ENCODE results near the gene ADGRV1.
"Not testable (repeated sequence)": the region's sequence is repeated elsewhere in the genome, so short reads cannot be mapped to it uniquely, and the experiment has no call there.

The ADGRV1 gene

GRCh38 chr5:90967443-90967842 lies 408.8 kb downstream of the ADGRV1 start:
- no peak overlapping the region for H3K4me3 ChIP-seq (ENCODE audit: insufficient read depth, low read length, poor library complexity, severe bottlenecking)
- H3K4me2 ChIP-seq (ENCODE audit: low read depth, low read length, poor library complexity, severe bottlenecking) = no peak overlapping the region
- no peaks in the 10 kb centered on the region for H3K9me2 ChIP-seq (replicated peaks; ENCODE audit: insufficient read depth, low read length)
- no peaks in the 10 kb centered on the region for H3K79me2 ChIP-seq (ENCODE audit: insufficient read depth, low read length)
- H3K9ac ChIP-seq (ENCODE audit: low read length) = no peak overlapping the region
- H4K20me1 ChIP-seq (ENCODE audit: low read depth, low read length) = no peaks in the 10 kb centered on the region
- no peaks in the 10 kb centered on the region for H3K9me3 ChIP-seq (ENCODE audit: insufficient read depth, low read length)
- H3F3A ChIP-seq (ENCODE audit: insufficient read depth) = no peaks in the 10 kb centered on the region
- no peak overlapping the region for H3K27ac ChIP-seq (ENCODE audit: low read depth, low read length)
- H3K36me3 ChIP-seq (ENCODE audit: low read length) = no peaks in the 10 kb centered on the region
- no peaks in the 10 kb centered on the region for H3K27me3 ChIP-seq (ENCODE audit: low read length)
- TF ChIP-seq CTCF (IDR thresholded peaks at IDR 0.05; ENCODE audit: insufficient read depth, low read length, poor library complexity, severe bottlenecking) (no peak), EZH2phosphoT487 (conservative IDR thresholded peaks at IDR 0.05; ENCODE audit: low read length) (no peak)
- H2AFZ ChIP-seq (ENCODE audit: low read depth, low read length, severe bottlenecking) = no peak overlapping the region

GRCh38 chr5:90967851-90968250 lies 409.3 kb downstream of the ADGRV1 start:
- Histone ChIP-seq H3F3A (ENCODE audit: insufficient read depth) (no peaks in the 10 kb centered on the region), H3K4me2 (ENCODE audit: low read depth, low read length, poor library complexity, severe bottlenecking) (no peak overlapping the region), H3K4me3 (ENCODE audit: insufficient read depth, low read length, poor library complexity, severe bottlenecking) (no peak overlapping the region), H3K27ac (ENCODE audit: low read depth, low read length) (no peak overlapping the region), H3K79me2 (ENCODE audit: insufficient read depth, low read length) (no peaks in the 10 kb centered on the region), H3K36me3 (ENCODE audit: low read length) (no peaks in the 10 kb centered on the region), H2AFZ (ENCODE audit: low read depth, low read length, severe bottlenecking) (no peak overlapping the region), H3K9me2 (replicated peaks; ENCODE audit: insufficient read depth, low read length) (no peaks in the 10 kb centered on the region), H3K9ac (ENCODE audit: low read length) (no peak overlapping the region), H3K27me3 (ENCODE audit: low read length) (no peaks in the 10 kb centered on the region), H3K9me3 (ENCODE audit: insufficient read depth, low read length) (no peaks in the 10 kb centered on the region), H4K20me1 (ENCODE audit: low read depth, low read length) (no peaks in the 10 kb centered on the region)
- TF ChIP-seq CTCF (IDR thresholded peaks at IDR 0.05; ENCODE audit: insufficient read depth, low read length, poor library complexity, severe bottlenecking) (no peak), EZH2phosphoT487 (conservative IDR thresholded peaks at IDR 0.05; ENCODE audit: low read length) (no peak)

GRCh38 chr5:90968319-90968718 lies 409.7 kb downstream of the ADGRV1 start:
- no peaks in the 10 kb centered on the region for H3F3A ChIP-seq (ENCODE audit: insufficient read depth)
- H3K36me3 ChIP-seq (ENCODE audit: low read length) = no peaks in the 10 kb centered on the region
- no peak overlapping the region for H3K4me2 ChIP-seq (ENCODE audit: low read depth, low read length, poor library complexity, severe bottlenecking)
- no peak overlapping the region for H3K27ac ChIP-seq (ENCODE audit: low read depth, low read length)
- TF ChIP-seq CTCF (IDR thresholded peaks at IDR 0.05; ENCODE audit: insufficient read depth, low read length, poor library complexity, severe bottlenecking) (no peak), EZH2phosphoT487 (conservative IDR thresholded peaks at IDR 0.05; ENCODE audit: low read length) (no peak)
- H3K27me3 ChIP-seq (ENCODE audit: low read length) = no peaks in the 10 kb centered on the region
- no peak overlapping the region for H3K9ac ChIP-seq (ENCODE audit: low read length)
- no peaks in the 10 kb centered on the region for H3K9me2 ChIP-seq (replicated peaks; ENCODE audit: insufficient read depth, low read length)
- no peaks in the 10 kb centered on the region for H3K9me3 ChIP-seq (ENCODE audit: insufficient read depth, low read length)
- H3K4me3 ChIP-seq (ENCODE audit: insufficient read depth, low read length, poor library complexity, severe bottlenecking) = no peak overlapping the region
- no peak overlapping the region for H2AFZ ChIP-seq (ENCODE audit: low read depth, low read length, severe bottlenecking)
- no peaks in the 10 kb centered on the region for H3K79me2 ChIP-seq (ENCODE audit: insufficient read depth, low read length)
- no peaks in the 10 kb centered on the region for H4K20me1 ChIP-seq (ENCODE audit: low read depth, low read length)

GRCh38 chr5:90969945-90970344 lies 411.3 kb downstream of the ADGRV1 start:
- not testable (repeated sequence) for H3K4me2 ChIP-seq (ENCODE audit: low read depth, low read length, poor library complexity, severe bottlenecking); H3K9me2 ChIP-seq (replicated peaks; ENCODE audit: insufficient read depth, low read length); H4K20me1 ChIP-seq (ENCODE audit: low read depth, low read length); H3K4me3 ChIP-seq (ENCODE audit: insufficient read depth, low read length, poor library complexity, severe bottlenecking); H3K9ac ChIP-seq (ENCODE audit: low read length); H3K79me2 ChIP-seq (ENCODE audit: insufficient read depth, low read length); H3K27ac ChIP-seq (ENCODE audit: low read depth, low read length); H3F3A ChIP-seq (ENCODE audit: insufficient read depth); H3K36me3 ChIP-seq (ENCODE audit: low read length); H3K9me3 ChIP-seq (ENCODE audit: insufficient read depth, low read length); H2AFZ ChIP-seq (ENCODE audit: low read depth, low read length, severe bottlenecking); H3K27me3 ChIP-seq (ENCODE audit: low read length)

Data from SU-DHL-6 (cell line).